Lung (tissue), 12 donors: ENCODE data around the gene SPOP. TPM values are rescaled to one million over a fixed set of nuclear protein-coding genes. Genes with fewer than 3 reads are reported as not detected.
"Not testable (repeated sequence)": the region's sequence is repeated elsewhere in the genome, so short reads cannot be mapped to it uniquely, and the experiment has no call there.

Source experiments
- ATAC-seq: fragments of 200-7000 bp; cut with Tn5 transposase; one replicate; pipeline ENCODE4 v1.9.1; 2020; ENCODE audit warnings: moderate number of reproducible peaks; ENCODE audit not compliant: insufficient read depth, low FRiP score
- DNase-seq, 3 donors: peaks; one replicate each; pipeline ENCODE4 v3.0.0-alpha.2; 2013 to 2017
- H3K27ac ChIP-seq, 2 donors: one replicate each; pipeline ENCODE4 v1.5.1; 2013; ENCODE audit warnings: mild to moderate bottlenecking in 2 of 2, moderate library complexity in 2 of 2, control low read depth in 1 of 2, inconsistent platforms in 1 of 2, low read depth in 1 of 2, low read length in 1 of 2
- H3K27me3 ChIP-seq, 3 donors: one replicate each; pipeline ENCODE4 v1.5.1; 2013; ENCODE audit warnings: low read length in 2 of 3; ENCODE audit not compliant: control insufficient read depth in 3 of 3, insufficient read depth in 3 of 3
- H3K36me3 ChIP-seq, 4 donors: one replicate each; pipeline ENCODE4 v1.5.1; 2013; ENCODE audit warnings: low read length in 4 of 4, mild to moderate bottlenecking in 1 of 4, moderate library complexity in 1 of 4; ENCODE audit not compliant: control insufficient read depth in 4 of 4, insufficient read depth in 4 of 4
- H3K4me1 ChIP-seq, 5 donors: one replicate each; pipeline ENCODE4 v1.5.1; 2013; ENCODE audit warnings: low read length in 5 of 5, mild to moderate bottlenecking in 2 of 5, moderate library complexity in 1 of 5; ENCODE audit not compliant: control insufficient read depth in 5 of 5, insufficient read depth in 5 of 5
- H3K4me3 ChIP-seq: one replicate; pipeline ENCODE4 v1.5.1; 2013; ENCODE audit warnings: mild to moderate bottlenecking, control low read depth, moderate library complexity
- H3K9ac ChIP-seq, 2 donors: one replicate each; pipeline ENCODE4 v1.5.1; 2013; ENCODE audit warnings: low read length in 2 of 2, control low read depth in 1 of 2; ENCODE audit not compliant: insufficient read depth in 1 of 2
- H3K9me3 ChIP-seq, 4 donors: one replicate each; pipeline ENCODE4 v1.5.1; 2013; ENCODE audit warnings: low read length in 3 of 4, mild to moderate bottlenecking in 1 of 4, moderate library complexity in 1 of 4; ENCODE audit not compliant: control insufficient read depth in 4 of 4, insufficient read depth in 3 of 4
- CTCF ChIP-seq: IDR thresholded peaks from 2 replicates; pipeline ENCODE4 v1.5.1; 2012; ENCODE audit warnings: mild to moderate bottlenecking; ENCODE audit errors: control extremely low read depth, extremely low read depth
- WGBS, 2 donors: extraction: QIAGEN DNeasy Blood & Tissue Kit; methylation state at CpG; one replicate each; pipeline ENCODE4 v1.1.7; 2013; 5-methylcytosine and 5-hydroxymethylcytosine counted together
- polyA plus RNA-seq, 2 donors: library from polyadenylated mRNA; stranded (reverse); fragments of 200-250 nt; gene quantifications; one replicate each; pipeline ENCODE4 v1.2.1, GENCODE V29; 2013
- total RNA-seq, 2 donors: library from RNA; depleted of rRNA in 1 of 2; stranded (reverse); fragments of >200 nt in 1 of 2; gene quantifications; one replicate each; pipeline ENCODE4 v1.2.1, GENCODE V29; 2014 to 2021
- donor health status: control.
- donor health status: control.
- donor health status: Bipolar disorder and iron deficiency.
- donor health status: healthy.
- donor health status: DM: yes; HTN: yes; CAD: no.

Gene SPOP
- total and polyA plus RNA-seq, 4 donors, result 28.7 to 98.0 (median 64.6) TPM

GRCh38 chr17:49677134-49677932 lies 564 bp downstream of the SPOP start:
- Histone ChIP-seq H3K9ac (peak overlapping the region; percentile 65 to 78), H3K4me1 (peaks cover 0 to 20% (median 11%) of the 10 kb centered on the region in 5 donors), H3K36me3 (peaks cover 0 to 8% (median 0%) of the 10 kb centered on the region in 4 donors), H3K27me3 (no peaks in the 10 kb centered on the region), H3K27ac (peak overlapping the region; percentile 87 to 93), H3K4me3 (peak overlapping the region; percentile 61), H3K9me3 (no peaks in the 10 kb centered on the region)
- 0% methylated on average over 31 to 34 of the region's 34 CpGs for WGBS, 2 donors
- ATAC-seq, result peak; percentile 75
- DNase-seq, result peak; percentile 97
- no peak for TF ChIP-seq CTCF

GRCh38 chr17:49676276-49676868 lies 1.5 kb downstream of the SPOP start:
- no peak for TF ChIP-seq CTCF
- Histone ChIP-seq H3K9ac (peak overlapping the region in 1 of 2 donors; percentile 78), H3K27ac (peak overlapping the region in 1 of 2 donors; percentile 87), H3K9me3 (no peaks in the 10 kb centered on the region), H3K4me3 (no peak overlapping the region), H3K4me1 (peaks cover 0 to 20% (median 11%) of the 10 kb centered on the region in 5 donors), H3K27me3 (no peaks in the 10 kb centered on the region), H3K36me3 (peaks cover 0 to 8% (median 0%) of the 10 kb centered on the region in 4 donors)
- WGBS, 2 donors, result 19 to 20% methylated on average over 5 of the region's 5 CpGs
- DNase-seq, result peak in 2 of 3 donors; percentile 37 to 54
- ATAC-seq, result no peak

- ATAC-seq (no peak), DNase-seq (no peak)
- Histone ChIP-seq H3K9ac (no peak overlapping the region), H3K36me3 (peaks cover 0 to 8% (median 0%) of the 10 kb centered on the region in 4 donors), H3K4me1 (peaks cover 4 to 20% (median 13%) of the 10 kb centered on the region in 5 donors), H3K27me3 (no peaks in the 10 kb centered on the region), H3K4me3 (no peak overlapping the region), H3K9me3 (no peaks in the 10 kb centered on the region), H3K27ac (no peak overlapping the region)
- no peak for TF ChIP-seq CTCF
Observed at GRCh38 chr17:49674507-49674906, 3.4 kb downstream of the SPOP start.

- ATAC-seq, H3K9me3 ChIP-seq, H3K4me3 ChIP-seq, H3K36me3 ChIP-seq, H3K9ac ChIP-seq, H3K27ac ChIP-seq, H3K27me3 ChIP-seq, DNase-seq: not testable (repeated sequence)
- H3K4me1 ChIP-seq, result peaks cover 4 to 20% (median 13%) of the 10 kb centered on the region in 5 donors
- WGBS, 2 donors, result 74 to 75% methylated on average over 6 of the region's 6 CpGs
Observed at GRCh38 chr17:49673679-49674078, 4.2 kb downstream of the SPOP start.
